Measurements from ENCODE around the gene AADAC. TPM values are rescaled to one million over a fixed set of nuclear protein-coding genes. Genes with fewer than 3 reads are reported as not detected.

Gene AADAC
- total RNA-seq, 1 donor from 2014 or later, result 1.3 TPM

DNA sequence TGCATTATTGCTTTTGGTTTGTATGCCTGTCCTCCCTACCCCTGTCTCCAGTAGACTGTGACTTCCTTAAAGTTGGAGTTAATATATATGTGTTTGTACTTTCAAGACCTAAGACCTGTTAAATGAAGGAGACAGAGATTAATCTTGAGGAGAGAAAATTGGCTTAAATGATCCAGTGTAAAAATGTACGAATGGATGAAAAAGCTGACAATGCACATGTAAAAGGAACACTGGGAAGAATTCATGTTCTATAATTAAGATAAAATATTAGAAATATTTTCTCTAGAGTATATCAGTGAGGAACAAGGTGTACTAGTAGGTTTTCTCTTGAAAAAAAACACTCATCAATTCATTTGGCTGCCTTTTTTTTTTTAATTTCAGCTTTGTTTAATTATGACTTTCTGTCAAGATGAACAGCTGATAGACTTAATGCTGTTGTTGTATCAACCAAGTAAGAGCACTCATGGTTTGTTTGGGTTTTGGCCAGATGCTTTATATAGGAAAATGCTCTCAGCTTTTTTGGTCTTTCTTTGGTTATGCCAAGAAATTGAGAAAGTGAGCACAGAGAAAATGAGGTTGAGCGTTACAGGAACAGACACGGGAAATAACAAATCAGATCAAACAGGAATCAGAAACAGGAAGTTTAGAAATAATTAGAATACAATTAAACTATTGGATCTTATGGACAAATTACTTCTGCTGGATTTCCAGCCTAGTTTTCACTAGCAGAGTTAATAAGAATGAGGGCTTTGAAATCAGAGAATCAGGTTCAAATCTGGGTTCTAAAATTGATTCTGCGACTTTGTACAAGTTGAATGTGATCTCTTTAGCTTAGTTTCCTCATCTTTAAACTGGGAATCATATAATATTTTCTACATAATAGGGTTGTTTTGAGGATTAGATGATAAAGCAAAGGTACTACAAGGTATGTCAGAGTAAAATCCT, 38.3 kb upstream of the AADAC start:
- no peak overlapping the region for H3K4me3 Mint-ChIP-seq
- H3K27me3 Mint-ChIP-seq, result no peaks in the 10 kb centered on the region
- peaks cover 5% of the 10 kb centered on the region for H3K36me3 Mint-ChIP-seq
- H3K27ac Mint-ChIP-seq, result no peak overlapping the region
- TF ChIP-seq, protein P1, sequence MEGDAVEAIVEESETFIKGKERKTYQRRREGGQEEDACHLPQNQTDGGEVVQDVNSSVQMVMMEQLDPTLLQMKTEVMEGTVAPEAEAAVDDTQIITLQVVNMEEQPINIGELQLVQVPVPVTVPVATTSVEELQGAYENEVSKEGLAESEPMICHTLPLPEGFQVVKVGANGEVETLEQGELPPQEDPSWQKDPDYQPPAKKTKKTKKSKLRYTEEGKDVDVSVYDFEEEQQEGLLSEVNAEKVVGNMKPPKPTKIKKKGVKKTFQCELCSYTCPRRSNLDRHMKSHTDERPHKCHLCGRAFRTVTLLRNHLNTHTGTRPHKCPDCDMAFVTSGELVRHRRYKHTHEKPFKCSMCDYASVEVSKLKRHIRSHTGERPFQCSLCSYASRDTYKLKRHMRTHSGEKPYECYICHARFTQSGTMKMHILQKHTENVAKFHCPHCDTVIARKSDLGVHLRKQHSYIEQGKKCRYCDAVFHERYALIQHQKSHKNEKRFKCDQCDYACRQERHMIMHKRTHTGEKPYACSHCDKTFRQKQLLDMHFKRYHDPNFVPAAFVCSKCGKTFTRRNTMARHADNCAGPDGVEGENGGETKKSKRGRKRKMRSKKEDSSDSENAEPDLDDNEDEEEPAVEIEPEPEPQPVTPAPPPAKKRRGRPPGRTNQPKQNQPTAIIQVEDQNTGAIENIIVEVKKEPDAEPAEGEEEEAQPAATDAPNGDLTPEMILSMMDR (conservative IDR thresholded peaks at IDR 0.05), result no peak
- DNase-seq (ENCODE audit: extremely low spot score, unreplicated experiment), result no peak
- H3K4me1 Mint-ChIP-seq (ENCODE audit: unreplicated experiment), result peaks cover 10% of the 10 kb centered on the region
- H3K9me3 Mint-ChIP-seq, result peaks cover 6% of the 10 kb centered on the region

DNA sequence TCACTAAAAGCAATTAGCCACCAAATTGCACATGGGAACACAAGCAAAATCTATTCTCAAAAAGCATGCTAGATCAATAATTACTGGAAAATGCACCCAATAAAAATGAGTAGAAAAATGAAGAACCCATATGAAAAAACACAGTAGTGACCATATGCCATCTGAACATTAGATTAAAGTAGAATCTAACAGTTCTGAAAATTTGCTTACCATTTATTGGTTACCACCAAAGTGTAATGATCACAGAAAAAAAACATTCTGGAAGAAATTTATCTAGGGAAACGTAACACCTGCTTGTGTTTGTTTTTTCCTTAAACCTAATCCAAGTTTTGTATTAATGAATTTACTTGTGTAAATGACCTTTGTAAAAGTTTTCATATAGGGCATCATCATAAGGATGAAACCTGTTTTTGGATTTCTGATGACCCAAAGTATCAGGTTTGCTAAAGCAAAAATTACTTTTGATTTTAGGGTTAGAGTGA, 37.6 kb upstream of the AADAC start:
- Mint-ChIP-seq H3K4me3 (no peak overlapping the region), H3K27ac (no peak overlapping the region), H3K4me1 (ENCODE audit: unreplicated experiment) (peaks cover 10% of the 10 kb centered on the region), H3K27me3 (no peaks in the 10 kb centered on the region), H3K9me3 (peaks cover 6% of the 10 kb centered on the region), H3K36me3 (peaks cover 5% of the 10 kb centered on the region)
- DNase-seq (ENCODE audit: extremely low spot score, unreplicated experiment), result no peak
- TF ChIP-seq, protein P1 (conservative IDR thresholded peaks at IDR 0.05), result no peak

DNA sequence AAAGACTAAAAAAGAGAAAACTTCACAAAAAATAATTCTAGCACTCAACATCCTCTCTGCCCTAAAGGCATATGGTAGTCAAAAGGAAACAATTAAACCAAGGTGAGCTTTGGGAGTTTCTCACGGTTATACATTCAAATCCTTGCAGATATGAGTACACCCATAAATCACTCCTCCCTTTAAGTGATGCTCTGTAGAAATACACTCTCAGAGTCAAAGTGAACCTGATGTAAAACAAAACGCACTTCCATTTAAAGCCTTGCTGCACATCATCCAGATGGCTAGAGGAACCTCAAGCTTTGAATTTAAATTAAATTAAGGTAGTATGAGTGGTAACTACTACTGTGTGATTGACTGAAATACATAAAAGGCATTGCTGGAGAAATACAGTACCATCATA, 36.0 kb upstream of the AADAC start:
- peaks cover 6% of the 10 kb centered on the region for H3K4me1 Mint-ChIP-seq (ENCODE audit: unreplicated experiment)
- no peak overlapping the region for H3K4me3 Mint-ChIP-seq
- H3K27me3 Mint-ChIP-seq, result no peaks in the 10 kb centered on the region
- peaks cover 2% of the 10 kb centered on the region for H3K36me3 Mint-ChIP-seq
- TF ChIP-seq, protein P1 (conservative IDR thresholded peaks at IDR 0.05), result no peak
- H3K27ac Mint-ChIP-seq, result no peak overlapping the region
- peaks cover 3% of the 10 kb centered on the region for H3K9me3 Mint-ChIP-seq
- DNase-seq (ENCODE audit: extremely low spot score, unreplicated experiment), result no peak

DNA sequence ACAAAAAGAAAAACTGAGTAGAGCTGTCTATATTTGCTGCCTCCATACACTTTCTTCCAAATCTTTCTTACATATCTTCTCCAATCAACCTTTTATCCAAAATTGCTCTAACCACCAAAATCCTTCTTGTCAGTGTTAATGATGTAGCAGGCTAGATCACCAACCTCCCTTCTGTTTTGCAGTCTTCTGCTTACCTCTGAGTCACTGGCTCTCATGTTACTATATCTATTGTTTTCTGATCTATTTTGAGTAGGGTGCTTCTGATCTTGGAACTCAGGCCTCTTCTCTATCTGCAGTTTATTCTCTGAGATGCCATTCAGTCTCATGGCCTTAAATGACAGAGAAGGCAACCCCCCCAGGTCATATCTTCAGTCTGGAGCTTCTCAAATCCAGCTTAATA, 26.3 kb upstream of the AADAC start:
- no peaks in the 10 kb centered on the region for H3K27me3 Mint-ChIP-seq
- peaks cover 6% of the 10 kb centered on the region for H3K9me3 Mint-ChIP-seq
- no peak overlapping the region for H3K4me3 Mint-ChIP-seq
- no peaks in the 10 kb centered on the region for H3K36me3 Mint-ChIP-seq
- peaks cover 7% of the 10 kb centered on the region for H3K4me1 Mint-ChIP-seq (ENCODE audit: unreplicated experiment)
- no peak overlapping the region for H3K27ac Mint-ChIP-seq
- DNase-seq (ENCODE audit: extremely low spot score, unreplicated experiment), result no peak
- TF ChIP-seq, protein P1 (conservative IDR thresholded peaks at IDR 0.05), result no peak

DNA sequence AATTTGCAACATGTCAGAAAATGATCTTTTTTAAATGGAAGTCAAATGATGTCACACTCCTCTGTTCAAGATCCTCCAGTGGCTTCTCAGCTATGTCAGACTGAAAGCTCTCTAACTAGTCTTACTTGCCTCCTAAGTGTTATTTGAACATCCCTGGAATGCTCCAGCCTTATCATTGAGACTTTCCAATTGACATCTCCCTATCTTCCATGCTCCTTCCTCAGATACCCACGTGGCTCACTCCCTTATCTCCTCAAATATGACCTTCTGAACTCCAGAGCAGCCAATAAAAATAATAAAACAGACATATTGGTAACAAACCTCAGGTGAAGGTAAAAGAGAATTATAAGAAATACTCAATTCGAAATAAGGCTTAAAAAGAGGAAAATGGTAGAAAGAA, 25.5 kb upstream of the AADAC start:
- no peak for DNase-seq (ENCODE audit: extremely low spot score, unreplicated experiment)
- TF ChIP-seq, protein P1 (conservative IDR thresholded peaks at IDR 0.05), result no peak
- no peaks in the 10 kb centered on the region for H3K27me3 Mint-ChIP-seq
- H3K36me3 Mint-ChIP-seq, result no peaks in the 10 kb centered on the region
- H3K27ac Mint-ChIP-seq, result no peak overlapping the region
- no peak overlapping the region for H3K4me3 Mint-ChIP-seq
- H3K4me1 Mint-ChIP-seq (ENCODE audit: unreplicated experiment), result peaks cover 7% of the 10 kb centered on the region
- H3K9me3 Mint-ChIP-seq, result peaks cover 6% of the 10 kb centered on the region
